H1 (cell line): ENCODE measurements around the gene KCNMA1. TPM values are rescaled to one million over a fixed set of nuclear protein-coding genes. Genes with fewer than 3 reads are reported as not detected.

ENCODE experiments used
- BRCA1 ChIP-seq: IDR thresholded peaks from 2 replicates; pipeline ENCODE4 v1.6.1; 2012; ENCODE audit warnings: low read depth, low read length, improper control_type of control experiment
- FOSL1 ChIP-seq: IDR thresholded peaks from 2 replicates; pipeline ENCODE4 v1.6.1; 2011; ENCODE audit warnings: mild to moderate bottlenecking, low read depth, low read length, moderate library complexity; ENCODE audit not compliant: insufficient read depth
- GABPA ChIP-seq: IDR thresholded peaks from 2 replicates; pipeline ENCODE4 v1.6.1; 2011; ENCODE audit warnings: mild to moderate bottlenecking, low read length, moderate library complexity, borderline replicate concordance; ENCODE audit not compliant: insufficient read depth
- MAFK ChIP-seq: IDR thresholded peaks from 2 replicates; pipeline ENCODE4 v1.6.1; 2012; ENCODE audit warnings: low read depth, mild to moderate bottlenecking, improper control_type of control experiment, low read length
- RAD21 ChIP-seq, 2 experiments: IDR thresholded peaks in 1 of 2; conservative IDR thresholded peaks in 1 of 2; 2 replicates each; pipeline ENCODE4 v1.6.1; 2011; ENCODE audit warnings: low read depth in 2 of 2, low read length in 2 of 2, improper control_type of control experiment in 1 of 2, inconsistent platforms in 1 of 2, mild to moderate bottlenecking in 1 of 2, moderate library complexity in 1 of 2
- RFX5 ChIP-seq: IDR thresholded peaks from 2 replicates; pipeline ENCODE4 v1.6.1; 2011; ENCODE audit warnings: low read depth, low read length, improper control_type of control experiment, borderline replicate concordance
- SRF ChIP-seq: IDR thresholded peaks from 2 replicates; pipeline ENCODE4 v1.6.1; 2011; ENCODE audit warnings: mild to moderate bottlenecking, low read depth, low read length, moderate library complexity
- TAF7 ChIP-seq: optimal IDR thresholded peaks from 2 replicates; pipeline ENCODE3; 2011; ENCODE audit warnings: low read depth, mild to moderate bottlenecking, inconsistent platforms, low read length, moderate library complexity, borderline replicate concordance
- TEAD4 ChIP-seq: IDR thresholded peaks from 2 replicates; pipeline ENCODE4 v1.6.1; 2012; ENCODE audit warnings: low read depth, low read length, inconsistent platforms, mixed read lengths
- polyA plus RNA-seq, 7 experiments: library from polyadenylated mRNA; depleted of rRNA in 3 of 7; stranded (reverse) in 5 of 7; unstranded in 2 of 7; fragments of >200 nt in 5 of 7; fragments of 200-250 nt in 2 of 7; gene quantifications; 1 replicate in 5 of 7; 2 replicates in 1 of 7; 4 replicates in 1 of 7; pipeline versions ENCODE4 v1.2.1 to v1.2.3, GENCODE V29; 2011 to 2013; ENCODE audit warnings: missing spikeins in 2 of 7, mixed read lengths in 2 of 7
- total RNA-seq: library from RNA; stranded (reverse); fragmentation: NEBNext Ultra II Directional; extraction: Animal tissue kit (Norgen Biotek cat#: 25700); gene quantifications from 2 replicates; pipeline ENCODE4 v1.2.1, GENCODE V29; 2021

KCNMA1 gene
- total and polyA plus RNA-seq, 2 of the 8 experiments (the other 6 are each of a cell fraction or from before 2014, with no cell fraction given), result 10.2 to 11.1 TPM

DNA sequence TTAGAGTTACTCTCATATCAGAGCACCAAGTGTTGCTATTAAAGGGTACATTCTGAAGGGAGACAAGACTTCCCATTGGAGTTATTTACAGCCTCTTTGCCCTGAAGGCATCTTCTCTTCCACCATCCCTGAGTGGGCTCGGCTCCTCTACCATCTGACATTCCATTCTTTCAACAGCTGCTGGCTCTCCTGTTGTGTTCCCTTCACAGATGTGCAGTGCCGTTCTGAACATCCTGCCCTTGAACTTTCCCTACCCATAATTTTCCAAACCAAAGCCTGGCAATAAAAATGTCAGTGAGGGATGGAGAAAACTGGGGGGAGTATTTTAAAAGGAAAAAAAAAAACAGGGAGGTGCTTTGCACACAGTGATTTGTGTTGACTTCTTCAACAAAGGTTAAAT is 392.9 kb downstream of the KCNMA1 start (continued):
- TF ChIP-seq TAF7 (no peak), SRF (no peak), BRCA1 (no peak), RAD21 (IDR thresholded peaks at IDR 0.05 in 1 of 2, conservative IDR thresholded peaks at IDR 0.05 in 1 of 2; ENCODE audit: low read depth in 2 of 2, low read length in 2 of 2) (no peak), RFX5 (no peak), TEAD4 (no peak), FOSL1 (no peak), MAFK (no peak), GABPA (no peak)
